ENCODE results near the gene CENPW. TPM values are rescaled to one million over a fixed set of nuclear protein-coding genes. Genes with fewer than 3 reads are reported as not detected.
A peak's percentile ranks its signal among the peaks of the same experiment; 100 is the strongest.

CENPW gene
- total RNA-seq, 2 experiments from 2014 or later = 1.0 to 1.1 TPM

DNA sequence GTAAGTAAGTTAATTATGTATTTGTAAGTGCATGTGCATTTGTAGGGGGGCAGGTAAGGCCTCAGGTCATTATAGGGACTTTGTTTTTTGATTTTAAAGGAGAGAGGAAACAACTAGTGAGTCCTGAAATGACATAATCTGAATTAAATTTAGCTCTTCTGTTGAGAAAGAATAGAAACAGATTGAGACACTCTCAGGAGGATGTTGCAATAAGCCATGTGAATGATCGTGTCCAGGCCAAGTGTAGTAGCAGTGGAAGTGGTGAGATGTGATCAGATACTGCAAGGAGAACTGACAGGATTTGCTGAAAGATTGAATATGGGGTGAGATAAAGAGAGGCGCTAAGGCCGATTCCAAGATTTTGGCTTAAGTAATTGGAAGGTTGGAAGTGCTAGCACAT, 2.6 kb upstream of the CENPW start:
- H3K9me3 ChIP-seq (ENCODE audit: control insufficient read depth in 1 of 2, insufficient read depth in 1 of 2, low read length in 2 of 2) = no peaks in the 10 kb centered on the region
- no peaks in the 10 kb centered on the region for H3K27me3 ChIP-seq (ENCODE audit: control insufficient read depth in 1 of 2, insufficient read depth in 2 of 2, low read length in 2 of 2)
- DNase-seq (peak in 3 of 14 experiments; percentile 11 to 53 (median 45)), ATAC-seq (ENCODE audit: poor library complexity) (no peak)
- no peak overlapping the region for H3K4me3 ChIP-seq (ENCODE audit: low read length)
- no peaks in the 10 kb centered on the region for H3K27me3 Mint-ChIP-seq
- H3K36me3 Mint-ChIP-seq (ENCODE audit: low read depth) = no peaks in the 10 kb centered on the region
- H3K4me3 Mint-ChIP-seq = no peak overlapping the region
- H3K27ac Mint-ChIP-seq = no peak overlapping the region
- ChIA-PET CTCF (no interaction called here), POLR2A (no interaction called here)
- no peaks in the 10 kb centered on the region for H3K36me3 ChIP-seq (ENCODE audit: insufficient read depth, low read length)
- peaks cover 10% of the 10 kb centered on the region for H3K4me1 ChIP-seq (ENCODE audit: insufficient read depth, low read length)
- H3K9me3 Mint-ChIP-seq = peaks cover 2% of the 10 kb centered on the region
- peaks cover 11% of the 10 kb centered on the region for H3K4me1 Mint-ChIP-seq (ENCODE audit: low read depth)
- intact Hi-C loops (cut with DNase I, micrococcal nuclease) = no loop called here
- TF ChIP-seq, protein P1, sequence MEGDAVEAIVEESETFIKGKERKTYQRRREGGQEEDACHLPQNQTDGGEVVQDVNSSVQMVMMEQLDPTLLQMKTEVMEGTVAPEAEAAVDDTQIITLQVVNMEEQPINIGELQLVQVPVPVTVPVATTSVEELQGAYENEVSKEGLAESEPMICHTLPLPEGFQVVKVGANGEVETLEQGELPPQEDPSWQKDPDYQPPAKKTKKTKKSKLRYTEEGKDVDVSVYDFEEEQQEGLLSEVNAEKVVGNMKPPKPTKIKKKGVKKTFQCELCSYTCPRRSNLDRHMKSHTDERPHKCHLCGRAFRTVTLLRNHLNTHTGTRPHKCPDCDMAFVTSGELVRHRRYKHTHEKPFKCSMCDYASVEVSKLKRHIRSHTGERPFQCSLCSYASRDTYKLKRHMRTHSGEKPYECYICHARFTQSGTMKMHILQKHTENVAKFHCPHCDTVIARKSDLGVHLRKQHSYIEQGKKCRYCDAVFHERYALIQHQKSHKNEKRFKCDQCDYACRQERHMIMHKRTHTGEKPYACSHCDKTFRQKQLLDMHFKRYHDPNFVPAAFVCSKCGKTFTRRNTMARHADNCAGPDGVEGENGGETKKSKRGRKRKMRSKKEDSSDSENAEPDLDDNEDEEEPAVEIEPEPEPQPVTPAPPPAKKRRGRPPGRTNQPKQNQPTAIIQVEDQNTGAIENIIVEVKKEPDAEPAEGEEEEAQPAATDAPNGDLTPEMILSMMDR (IDR thresholded peaks at IDR 0.05) = no peak
- H3K27ac ChIP-seq (ENCODE audit: low read depth in 1 of 2, low read length in 2 of 2) = no peak overlapping the region

GRCh38 chr6:126341126-126341525, 1.2 kb downstream of the CENPW start:
- intact Hi-C loops (cut with DNase I, micrococcal nuclease) = no loop called here
- Mint-ChIP-seq H3K4me3 (no peak overlapping the region), H3K4me1 (ENCODE audit: low read depth) (peaks cover 11% of the 10 kb centered on the region), H3K9me3 (no peaks in the 10 kb centered on the region), H3K27ac (no peak overlapping the region), H3K36me3 (ENCODE audit: low read depth) (no peaks in the 10 kb centered on the region), H3K27me3 (no peaks in the 10 kb centered on the region)
- no peaks in the 10 kb centered on the region for H3K9me3 ChIP-seq (ENCODE audit: control insufficient read depth in 1 of 2, insufficient read depth in 1 of 2, low read length in 2 of 2)
- H3K4me3 ChIP-seq (ENCODE audit: low read length) = no peak overlapping the region
- no peak for DNase-seq
- no peak for ATAC-seq (ENCODE audit: poor library complexity)
- ChIA-PET CTCF (no interaction called here), POLR2A (no interaction called here)
- H3K27ac ChIP-seq (ENCODE audit: low read depth in 1 of 2, low read length in 2 of 2) = no peak overlapping the region
- no peaks in the 10 kb centered on the region for H3K36me3 ChIP-seq (ENCODE audit: insufficient read depth, low read length)
- H3K27me3 ChIP-seq (ENCODE audit: control insufficient read depth in 1 of 2, insufficient read depth in 2 of 2, low read length in 2 of 2) = no peaks in the 10 kb centered on the region
- peaks cover 10% of the 10 kb centered on the region for H3K4me1 ChIP-seq (ENCODE audit: insufficient read depth, low read length)
- TF ChIP-seq, protein P1 (IDR thresholded peaks at IDR 0.05) = no peak

DNA sequence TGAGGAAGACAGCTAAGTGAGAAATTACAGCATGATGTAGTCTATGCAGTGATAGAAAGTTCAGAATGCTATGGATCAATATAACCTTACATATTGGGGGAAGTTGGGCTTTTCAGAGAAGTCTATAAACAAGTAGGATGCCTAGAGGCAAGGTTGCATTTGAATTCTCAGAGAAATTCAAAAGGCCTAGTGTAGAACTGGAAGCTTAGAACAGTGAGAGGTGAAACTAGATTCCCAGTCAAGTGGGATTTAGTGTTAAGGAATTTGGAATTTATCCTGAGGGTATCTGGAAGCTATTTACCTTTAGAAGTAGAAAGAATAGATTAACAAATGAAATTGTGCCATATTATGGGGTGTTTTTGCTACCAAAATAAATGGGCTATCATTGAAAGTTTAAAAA, 4.3 kb downstream of the CENPW start:
- H3K27ac ChIP-seq (ENCODE audit: low read depth in 1 of 2, low read length in 2 of 2) = no peak overlapping the region
- Mint-ChIP-seq H3K27ac (no peak overlapping the region), H3K36me3 (ENCODE audit: low read depth) (no peaks in the 10 kb centered on the region), H3K4me3 (no peak overlapping the region), H3K9me3 (no peaks in the 10 kb centered on the region), H3K27me3 (no peaks in the 10 kb centered on the region), H3K4me1 (ENCODE audit: low read depth) (peaks cover 11% of the 10 kb centered on the region)
- intact Hi-C loops (cut with DNase I, micrococcal nuclease) = no loop called here
- H3K4me3 ChIP-seq (ENCODE audit: low read length) = no peak overlapping the region
- POLR2A ChIA-PET = no interaction called here
- no peak for ATAC-seq (ENCODE audit: poor library complexity)
- CTCF ChIA-PET = no interaction called here
- H3K27me3 ChIP-seq (ENCODE audit: control insufficient read depth in 1 of 2, insufficient read depth in 2 of 2, low read length in 2 of 2) = no peaks in the 10 kb centered on the region
- DNase-seq = no peak
- H3K9me3 ChIP-seq (ENCODE audit: control insufficient read depth in 1 of 2, insufficient read depth in 1 of 2, low read length in 2 of 2) = no peaks in the 10 kb centered on the region
- H3K4me1 ChIP-seq (ENCODE audit: insufficient read depth, low read length) = peaks cover 10% of the 10 kb centered on the region
- no peaks in the 10 kb centered on the region for H3K36me3 ChIP-seq (ENCODE audit: insufficient read depth, low read length)
- TF ChIP-seq, protein P1 (IDR thresholded peaks at IDR 0.05) = no peak

Measured in CD4-positive, alpha-beta T cell (primary cell).